ENCODE data around the gene CNTN4. TPM values are rescaled to one million over a fixed set of nuclear protein-coding genes. Genes with fewer than 3 reads are reported as not detected.

CNTN4 gene
- total RNA-seq, 1 experiment from 2014 or later, result 51.3 TPM

GRCh38 chr3:2090095-2090911 is 8.4 kb upstream of the CNTN4 start:
- ChIA-PET CTCF (no interaction called here), POLR2A (no interaction called here)
- intact Hi-C loops (cut with micrococcal nuclease; ENCODE audit: unreplicated experiment), result no loop called here
- Histone ChIP-seq H3K9me3 (no peaks in the 10 kb centered on the region), H3K4me1 (no peaks in the 10 kb centered on the region), H3K27me3 (replicated peaks; ENCODE audit: control insufficient read depth, insufficient read depth, low read length) (no peaks in the 10 kb centered on the region), H3K4me3 (ENCODE audit: low read depth, low read length) (no peak overlapping the region), H3K36me3 (ENCODE audit: control insufficient read depth, insufficient read depth, low read length) (no peaks in the 10 kb centered on the region)
- TF ChIP-seq CTCF (IDR thresholded peaks at IDR 0.05; ENCODE audit: insufficient read depth in 1 of 2, low read depth in 1 of 2, low read length in 1 of 2, severe bottlenecking in 1 of 2, unreplicated experiment in 1 of 2), result no peak
- no peaks in the 10 kb centered on the region for H3K4me1 Mint-ChIP-seq (ENCODE audit: low read depth, unreplicated experiment)
- H3K27ac Mint-ChIP-seq (ENCODE audit: unreplicated experiment), result no peak overlapping the region
- no peaks in the 10 kb centered on the region for H3K27me3 Mint-ChIP-seq (ENCODE audit: insufficient read depth, unreplicated experiment)
- no peaks in the 10 kb centered on the region for H3K36me3 Mint-ChIP-seq (ENCODE audit: insufficient read depth, unreplicated experiment)
- no TSS peak for BruUV-seq (replicated peaks)
- DNase-seq, result no peak
- no peak overlapping the region for H3K4me3 Mint-ChIP-seq (ENCODE audit: unreplicated experiment)
- peaks cover 9% of the 10 kb centered on the region for H3K9me3 Mint-ChIP-seq (ENCODE audit: unreplicated experiment)

GRCh38 chr3:2092758-2093157 is 5.9 kb upstream of the CNTN4 start:
- DNase-seq, result no peak
- no peaks in the 10 kb centered on the region for H3K27me3 ChIP-seq (replicated peaks; ENCODE audit: control insufficient read depth, insufficient read depth, low read length)
- no peak overlapping the region for H3K4me3 Mint-ChIP-seq (ENCODE audit: unreplicated experiment)
- CTCF ChIA-PET, result no interaction called here
- H3K9me3 ChIP-seq, result no peaks in the 10 kb centered on the region
- H3K27me3 Mint-ChIP-seq (ENCODE audit: insufficient read depth, unreplicated experiment), result no peaks in the 10 kb centered on the region
- H3K4me3 ChIP-seq (ENCODE audit: low read depth, low read length), result no peak overlapping the region
- H3K36me3 Mint-ChIP-seq (ENCODE audit: insufficient read depth, unreplicated experiment), result no peaks in the 10 kb centered on the region
- peaks cover 9% of the 10 kb centered on the region for H3K9me3 Mint-ChIP-seq (ENCODE audit: unreplicated experiment)
- H3K36me3 ChIP-seq (ENCODE audit: control insufficient read depth, insufficient read depth, low read length), result no peaks in the 10 kb centered on the region
- no peaks in the 10 kb centered on the region for H3K4me1 Mint-ChIP-seq (ENCODE audit: low read depth, unreplicated experiment)
- TF ChIP-seq CTCF (IDR thresholded peaks at IDR 0.05; ENCODE audit: insufficient read depth in 1 of 2, low read depth in 1 of 2, low read length in 1 of 2, severe bottlenecking in 1 of 2, unreplicated experiment in 1 of 2), result no peak
- POLR2A ChIA-PET, result no interaction called here
- BruUV-seq (replicated peaks), result no TSS peak
- H3K27ac Mint-ChIP-seq (ENCODE audit: unreplicated experiment), result no peak overlapping the region
- peaks cover 9% of the 10 kb centered on the region; the same call in 1 of the 2 replicates for H3K4me1 ChIP-seq
- intact Hi-C loops (cut with micrococcal nuclease; ENCODE audit: unreplicated experiment), result no loop called here

GRCh38 chr3:2094941-2095340 is 3.7 kb upstream of the CNTN4 start:
- Mint-ChIP-seq H3K4me1 (ENCODE audit: low read depth, unreplicated experiment) (no peaks in the 10 kb centered on the region), H3K36me3 (ENCODE audit: insufficient read depth, unreplicated experiment) (peaks cover 4% of the 10 kb centered on the region), H3K27me3 (ENCODE audit: insufficient read depth, unreplicated experiment) (no peaks in the 10 kb centered on the region), H3K9me3 (ENCODE audit: unreplicated experiment) (peaks cover 9% of the 10 kb centered on the region), H3K27ac (ENCODE audit: unreplicated experiment) (no peak overlapping the region), H3K4me3 (ENCODE audit: unreplicated experiment) (no peak overlapping the region)
- ChIA-PET CTCF (no interaction called here), POLR2A (no interaction called here)
- no peak for TF ChIP-seq CTCF (IDR thresholded peaks at IDR 0.05; ENCODE audit: insufficient read depth in 1 of 2, low read depth in 1 of 2, low read length in 1 of 2, severe bottlenecking in 1 of 2, unreplicated experiment in 1 of 2)
- intact Hi-C loops (cut with micrococcal nuclease; ENCODE audit: unreplicated experiment), result no loop called here
- H3K4me1 ChIP-seq, result peaks cover 10% of the 10 kb centered on the region; the same call in 1 of the 2 replicates
- no peak for DNase-seq
- BruUV-seq (replicated peaks), result no TSS peak
- H3K36me3 ChIP-seq (ENCODE audit: control insufficient read depth, insufficient read depth, low read length), result no peaks in the 10 kb centered on the region
- H3K4me3 ChIP-seq (ENCODE audit: low read depth, low read length), result no peak overlapping the region
- no peaks in the 10 kb centered on the region for H3K27me3 ChIP-seq (replicated peaks; ENCODE audit: control insufficient read depth, insufficient read depth, low read length)
- H3K9me3 ChIP-seq, result no peaks in the 10 kb centered on the region
